Renal cortical epithelial cell (primary cell): Measurements from ENCODE around the gene MANSC4. TPM values are rescaled to one million over a fixed set of nuclear protein-coding genes. Genes with fewer than 3 reads are reported as not detected.

Experiments
- DNase-seq: peaks from one replicate; pipeline ENCODE4 v3.0.0-alpha.2; 2011; ENCODE audit warnings: low read depth
- total RNA-seq: library from RNA; depleted of rRNA; stranded (reverse); fragments of >200 nt; gene quantifications from 2 replicates; pipeline ENCODE4 v1.2.3, GENCODE V29; 2014

The MANSC4 gene
- total RNA-seq: not detected in 2 replicates

GRCh38 chr12:27779920-27780611 is at the start of gene MANSC4, which contains the start of gene KLHL42:
Gene MANSC4, minus strand, starts transcription at chr12:27780236. Its CDS starts 8,960 bp downstream, at chr12:27771276.
Gene KLHL42, plus strand, starts transcription at chr12:27780233. Its CDS starts 98 bp downstream, at chr12:27780331.
- DNase-seq: peak; percentile 35

GRCh38 chr12:27828196-27828595 is 48.2 kb upstream of the MANSC4 start:
- peak; percentile 26 for DNase-seq

GRCh38 chr12:27826076-27826475 is 46.0 kb upstream of the MANSC4 start:
- DNase-seq: peak; percentile 49

- no peak for DNase-seq
Observed at GRCh38 chr12:27824126-27824842, 44.2 kb upstream of the MANSC4 start.

- no peak for DNase-seq
Observed at GRCh38 chr12:27823038-27823437, 43.0 kb upstream of the MANSC4 start.

DNA sequence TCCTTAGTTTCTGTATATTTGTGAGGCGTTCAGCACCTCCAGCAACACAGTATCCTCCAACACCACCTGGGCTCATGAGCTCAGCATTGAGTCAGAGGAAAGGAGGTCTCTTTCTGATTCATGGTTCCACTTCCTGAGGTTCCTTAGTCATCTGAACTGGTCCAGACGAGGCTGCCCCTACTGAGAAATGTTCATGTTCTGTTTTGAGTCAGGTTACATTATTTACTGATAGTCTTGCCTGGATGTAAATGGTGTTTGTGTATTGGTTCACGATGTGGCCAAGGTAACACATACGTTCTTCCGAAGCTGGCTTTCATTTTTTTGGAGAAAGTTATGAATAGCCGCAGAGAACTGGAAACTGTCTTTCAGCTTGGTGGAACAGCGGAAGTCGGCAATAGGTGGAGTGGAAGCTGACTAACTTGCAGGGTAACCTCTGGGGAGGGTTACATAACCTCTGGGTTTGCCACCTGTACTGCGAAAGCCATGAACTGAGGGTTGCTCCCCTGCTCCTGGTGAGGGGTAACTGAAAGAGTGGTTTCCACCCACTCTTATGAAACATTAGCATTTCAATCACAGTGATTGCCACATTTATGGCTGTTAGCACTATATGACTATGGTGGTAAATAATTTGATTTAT is 42.2 kb upstream of the MANSC4 start:
- DNase-seq: peak; percentile 82

- DNase-seq: peak; percentile 80
Observed at GRCh38 chr12:27821259-27821973, 41.4 kb upstream of the MANSC4 start.

DNA sequence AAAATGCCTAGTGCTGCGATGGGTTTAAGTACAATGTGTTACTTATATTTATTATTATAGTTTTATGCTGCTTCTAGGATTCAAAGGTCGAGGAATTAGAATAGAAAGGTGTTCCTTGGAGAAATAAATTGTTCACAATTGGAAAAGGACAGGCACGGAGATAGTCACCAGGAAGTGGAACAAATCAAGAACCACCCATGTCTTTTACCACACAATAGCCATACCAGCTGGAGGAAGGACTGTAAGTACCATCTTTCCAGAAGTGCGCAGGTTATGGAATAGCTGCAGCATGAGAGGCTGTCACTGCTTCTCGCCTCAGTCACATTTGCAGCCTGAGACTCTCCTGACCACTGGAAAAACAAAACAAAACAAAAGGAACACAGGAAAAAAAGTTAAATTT is 40.5 kb upstream of the MANSC4 start:
- no peak for DNase-seq

- DNase-seq: no peak
Observed at GRCh38 chr12:27818401-27818918, 38.4 kb upstream of the MANSC4 start.

- DNase-seq: no peak
Observed at GRCh38 chr12:27817766-27818165, 37.7 kb upstream of the MANSC4 start.

DNA sequence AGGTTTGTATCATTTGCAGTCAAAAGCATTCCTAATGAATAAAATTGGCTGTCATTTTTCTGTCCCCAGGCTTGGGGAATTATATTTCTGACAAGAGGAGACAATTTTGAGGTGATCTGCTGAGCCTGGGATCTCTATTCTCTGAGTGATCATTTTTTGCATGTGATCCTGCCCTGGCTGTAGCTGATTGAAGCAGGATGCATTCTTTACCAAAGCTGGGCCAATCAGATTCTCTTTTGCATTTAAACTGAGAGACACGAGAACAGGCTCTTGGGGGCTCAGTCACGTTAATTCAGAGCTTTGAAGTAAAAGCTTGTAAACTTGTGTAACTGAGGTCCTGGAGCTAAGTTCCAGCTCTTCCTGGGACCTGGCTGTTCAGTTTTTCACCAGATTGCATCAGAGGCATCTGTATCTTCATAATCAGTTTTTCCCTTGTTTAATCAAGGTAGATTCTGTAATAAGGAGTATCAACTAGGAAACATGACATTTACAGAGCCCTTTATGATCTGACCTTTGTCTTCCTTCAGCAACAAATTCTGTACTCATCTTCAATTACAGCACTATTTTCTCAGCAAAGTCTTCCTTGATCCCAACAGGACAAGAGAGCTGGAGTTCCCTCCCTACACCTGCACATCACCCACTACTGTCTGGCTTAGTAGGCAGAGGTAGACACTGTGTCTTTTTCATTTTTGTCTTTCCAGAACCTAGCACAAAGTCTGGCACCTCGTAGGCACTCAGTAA is 35.0 kb upstream of the MANSC4 start:
- DNase-seq: no peak

GRCh38 chr12:27814411-27814810 is 34.4 kb upstream of the MANSC4 start:
- no peak for DNase-seq

GRCh38 chr12:27812502-27812901 is 32.5 kb upstream of the MANSC4 start:
- no peak for DNase-seq

DNA sequence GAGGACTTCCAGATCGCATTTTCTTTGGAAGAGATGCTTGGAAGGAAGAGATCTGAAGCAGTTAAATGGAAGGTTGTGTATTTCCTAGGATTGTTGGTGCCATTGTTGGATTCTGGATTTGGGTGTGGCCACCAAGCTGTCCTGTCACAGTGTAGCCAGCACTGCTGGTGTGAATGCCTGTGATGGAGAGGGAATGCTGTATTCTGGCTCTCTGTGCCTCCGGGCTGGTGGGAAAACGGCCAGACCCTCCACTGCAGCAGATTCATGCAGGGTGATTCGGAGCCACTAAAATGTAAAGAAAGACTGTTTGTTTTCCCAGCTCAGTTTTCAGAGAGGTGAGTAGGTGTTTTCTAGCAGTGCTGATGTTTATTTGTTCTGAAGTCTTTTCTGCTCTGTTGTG is 30.7 kb upstream of the MANSC4 start:
- no peak for DNase-seq

- DNase-seq: no peak
Observed at GRCh38 chr12:27808841-27809240, 28.8 kb upstream of the MANSC4 start.

GRCh38 chr12:27807063-27807703 is 27.1 kb upstream of the MANSC4 start:
- DNase-seq: no peak

DNA sequence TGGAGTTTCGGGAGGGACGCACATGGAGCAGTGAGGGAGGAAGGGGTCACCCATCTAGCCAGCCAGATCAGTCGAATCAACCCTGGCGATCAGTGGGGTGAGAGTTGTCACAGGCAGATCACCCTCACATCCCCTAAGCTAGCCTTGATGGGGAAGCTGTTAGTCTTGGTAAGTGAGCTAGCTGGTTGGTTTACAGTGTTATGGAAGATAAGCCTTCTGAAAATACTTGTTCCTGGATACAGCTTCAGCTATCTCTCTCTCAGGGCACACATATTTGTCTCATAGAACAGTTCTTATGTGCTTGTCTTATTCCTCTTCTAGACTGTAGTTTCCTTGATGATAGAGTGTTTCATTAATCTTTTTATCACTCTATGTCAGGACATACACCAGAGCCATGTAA is 26.2 kb upstream of the MANSC4 start:
- DNase-seq: no peak

- DNase-seq: no peak
Observed at GRCh38 chr12:27805238-27805637, 25.2 kb upstream of the MANSC4 start.

DNA sequence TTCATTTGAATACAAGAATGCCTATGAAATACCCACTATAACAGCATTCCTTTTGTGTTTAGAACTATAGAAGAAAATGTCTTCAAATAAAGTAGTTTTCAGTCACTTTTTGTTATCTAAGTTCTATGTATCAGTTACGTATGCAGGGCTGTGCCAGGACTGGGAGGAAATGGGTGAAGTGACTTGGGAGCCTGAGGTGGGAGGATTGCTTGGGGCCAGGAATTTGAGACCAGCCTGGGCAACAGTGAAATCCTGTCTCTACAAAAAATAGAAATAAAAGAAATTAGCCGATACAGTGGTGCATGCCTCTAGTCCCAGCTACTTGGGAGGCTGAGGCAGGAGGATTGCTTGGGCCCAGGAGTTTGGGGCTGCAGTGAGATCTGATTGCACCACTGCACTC is 22.9 kb upstream of the MANSC4 start:
- DNase-seq: no peak

DNA sequence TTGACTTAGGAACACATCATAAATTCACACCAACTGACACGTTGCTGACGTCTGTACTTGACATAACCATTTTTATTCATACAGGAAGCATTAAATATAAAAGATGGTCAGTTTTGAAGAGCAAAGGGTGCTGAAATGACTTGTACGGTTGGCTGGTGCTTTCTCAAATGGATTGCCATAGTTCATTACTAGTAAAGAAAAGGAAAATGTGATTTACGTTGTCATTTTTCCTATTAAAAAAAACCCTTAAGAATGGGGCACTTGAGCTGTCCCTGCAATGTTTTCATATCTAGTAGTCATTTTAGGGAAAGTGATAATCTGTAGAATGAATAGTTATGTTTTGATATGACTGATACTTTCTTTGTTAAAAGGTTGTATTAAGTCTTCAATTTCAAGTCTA is 22.5 kb upstream of the MANSC4 start:
- no peak for DNase-seq

- no peak for DNase-seq
Observed at GRCh38 chr12:27801630-27802029, 21.6 kb upstream of the MANSC4 start.
